HG03025 (cell line): Measurements from ENCODE around the gene SOHLH1.
"Not testable (repeated sequence)": the region's sequence is repeated elsewhere in the genome, so short reads cannot be mapped to it uniquely, and the experiment has no call there.

Experiments
- ATAC-seq: cut with Tn5 transposase; IDR thresholded peaks from one replicate; pipeline ENCODE4 v1.9.1; 2021; ENCODE audit warnings: mild to moderate bottlenecking, moderate library complexity; ENCODE audit not compliant: unreplicated experiment, low FRiP score

The SOHLH1 gene

GRCh38 chr9:135683401-135684034 is 15.8 kb downstream of the SOHLH1 start:
- ATAC-seq = no peak

DNA sequence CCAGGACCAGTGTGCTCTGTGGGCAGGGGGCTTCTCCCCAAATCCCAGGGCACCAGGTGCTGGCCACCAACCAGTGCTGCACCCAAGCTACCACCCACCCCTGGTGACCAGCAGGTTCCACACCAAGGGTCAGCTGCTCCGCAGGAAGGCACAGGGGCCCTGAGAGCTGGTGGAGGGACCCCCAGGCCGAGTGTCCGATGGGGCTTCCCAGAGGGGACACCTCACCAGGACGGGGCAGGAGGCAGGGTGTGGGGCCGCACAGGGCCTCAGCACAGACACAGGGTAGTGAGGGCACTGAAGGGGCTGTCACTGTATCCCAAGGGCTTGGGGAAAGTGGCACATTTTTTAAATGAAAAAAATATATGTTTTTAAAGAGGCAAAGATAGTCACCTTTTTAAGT is 18.1 kb downstream of the SOHLH1 start:
- no peak for ATAC-seq

GRCh38 chr9:135680056-135680455 is 19.2 kb downstream of the SOHLH1 start:
- ATAC-seq = no peak

DNA sequence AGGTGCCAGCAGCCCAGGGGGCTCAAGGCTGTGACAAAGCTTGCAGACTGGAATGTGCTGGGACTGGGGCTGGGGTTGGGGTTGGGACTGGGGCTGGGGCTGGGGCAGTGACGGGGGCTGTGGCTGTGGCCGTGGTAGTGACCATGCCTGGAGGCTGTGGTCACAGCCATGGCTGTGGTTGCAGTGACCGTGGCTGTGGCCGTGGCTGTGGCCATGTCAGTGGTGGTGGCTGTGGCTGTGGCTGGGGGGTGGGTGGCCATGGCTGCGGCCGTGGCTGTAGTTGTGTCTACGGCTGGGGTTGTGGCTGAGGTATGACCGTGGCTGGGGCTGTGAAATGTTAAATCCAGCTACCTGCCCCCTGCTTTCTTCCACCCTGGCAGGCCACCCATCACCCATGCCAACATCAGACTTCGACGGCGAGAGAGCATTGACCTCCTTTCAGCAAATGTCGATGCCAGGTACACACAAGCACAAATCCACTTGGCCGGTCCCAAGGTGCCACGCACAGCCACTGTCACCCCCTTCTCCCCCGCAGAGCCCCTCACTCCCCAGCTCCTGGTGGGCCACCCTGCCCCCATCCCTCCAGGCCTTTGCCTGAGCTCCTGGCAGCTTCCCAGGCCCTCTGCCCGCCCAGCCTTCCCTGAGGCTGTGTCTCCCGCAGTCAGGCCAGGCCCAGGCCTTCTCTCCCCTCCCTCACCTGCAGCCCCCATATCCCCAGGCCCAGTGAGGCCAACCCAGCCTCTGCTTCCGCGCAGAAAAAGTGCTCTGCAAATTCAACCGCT is 20.9 kb downstream of the SOHLH1 start:
- ATAC-seq = no peak

DNA sequence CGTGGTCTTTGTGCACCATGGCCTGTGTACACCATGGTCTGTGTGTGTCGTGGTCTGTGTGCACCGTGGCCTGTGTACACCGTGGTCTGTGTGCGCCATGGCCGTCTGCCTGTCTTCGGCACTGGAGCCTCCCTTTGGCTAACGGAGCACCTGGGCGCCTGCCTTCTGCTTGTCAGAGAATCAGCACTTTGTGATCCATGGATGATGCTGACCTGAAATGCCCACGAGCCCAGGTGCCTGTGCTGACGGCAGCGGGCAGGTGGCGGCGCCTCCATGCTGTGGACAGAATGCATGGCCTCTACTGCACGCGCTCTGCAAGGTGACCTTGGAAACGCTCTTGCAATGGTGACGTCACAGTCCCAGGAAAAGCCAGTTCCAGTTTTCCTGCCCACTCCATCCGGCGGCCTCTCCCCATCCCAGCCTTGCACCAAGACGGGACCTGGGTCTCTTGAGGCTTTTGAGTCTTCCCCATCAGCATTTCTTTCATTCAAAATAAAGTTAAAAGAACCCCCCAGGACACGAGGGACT is 21.6 kb downstream of the SOHLH1 start:
- no peak for ATAC-seq

- no peak for ATAC-seq
Measured at GRCh38 chr9:135676891-135677290, 22.4 kb downstream of the SOHLH1 start.

- ATAC-seq = no peak
Measured at GRCh38 chr9:135674977-135675376, 24.3 kb downstream of the SOHLH1 start.

GRCh38 chr9:135673941-135674340 is 25.3 kb downstream of the SOHLH1 start:
- no peak for ATAC-seq

DNA sequence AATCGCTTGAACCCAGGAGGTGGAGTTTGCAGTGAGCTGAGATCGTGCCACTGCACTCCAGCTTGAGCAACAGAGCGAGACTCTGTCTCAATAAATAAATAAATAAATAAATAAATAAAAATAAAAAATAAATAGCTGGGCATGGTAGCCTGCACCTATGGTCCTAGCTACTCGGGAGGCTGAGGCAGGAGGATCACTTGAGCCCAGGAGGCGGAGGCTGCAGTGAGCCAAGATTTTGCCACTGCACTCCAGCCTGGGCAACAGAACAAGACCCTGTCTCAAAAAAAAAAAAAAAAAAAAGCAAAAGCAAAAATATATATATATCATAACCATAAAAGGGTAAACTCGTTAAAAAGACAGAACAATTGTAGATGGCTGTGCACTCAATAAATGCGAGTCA is 26.5 kb downstream of the SOHLH1 start:
- ATAC-seq = not testable (repeated sequence)

GRCh38 chr9:135671591-135672041 is 27.7 kb downstream of the SOHLH1 start:
- ATAC-seq = no peak

GRCh38 chr9:135670721-135671590 is 28.3 kb downstream of the SOHLH1 start:
- ATAC-seq = no peak

- no peak for ATAC-seq
Measured at GRCh38 chr9:135669616-135670285, 29.5 kb downstream of the SOHLH1 start.

DNA sequence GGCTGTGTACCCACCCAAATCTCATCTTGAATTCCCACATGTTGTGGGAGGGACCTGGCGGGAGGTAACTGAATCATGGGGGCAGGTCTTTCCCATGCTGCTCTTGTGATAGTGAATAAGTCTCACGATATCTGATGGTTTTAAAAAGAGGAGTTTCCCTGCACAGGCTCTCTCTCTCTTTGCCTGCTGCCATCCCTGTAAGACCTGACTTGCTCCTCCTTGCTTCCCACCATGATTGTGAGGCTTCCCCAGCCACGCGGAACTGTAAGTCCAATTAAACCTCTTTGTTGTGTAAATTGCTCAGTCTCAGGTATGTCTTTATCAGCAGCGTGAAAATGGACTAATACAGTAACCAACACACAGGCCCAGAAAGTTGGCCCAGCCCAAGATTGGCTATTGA is 30.3 kb downstream of the SOHLH1 start:
- ATAC-seq = not testable (repeated sequence)

DNA sequence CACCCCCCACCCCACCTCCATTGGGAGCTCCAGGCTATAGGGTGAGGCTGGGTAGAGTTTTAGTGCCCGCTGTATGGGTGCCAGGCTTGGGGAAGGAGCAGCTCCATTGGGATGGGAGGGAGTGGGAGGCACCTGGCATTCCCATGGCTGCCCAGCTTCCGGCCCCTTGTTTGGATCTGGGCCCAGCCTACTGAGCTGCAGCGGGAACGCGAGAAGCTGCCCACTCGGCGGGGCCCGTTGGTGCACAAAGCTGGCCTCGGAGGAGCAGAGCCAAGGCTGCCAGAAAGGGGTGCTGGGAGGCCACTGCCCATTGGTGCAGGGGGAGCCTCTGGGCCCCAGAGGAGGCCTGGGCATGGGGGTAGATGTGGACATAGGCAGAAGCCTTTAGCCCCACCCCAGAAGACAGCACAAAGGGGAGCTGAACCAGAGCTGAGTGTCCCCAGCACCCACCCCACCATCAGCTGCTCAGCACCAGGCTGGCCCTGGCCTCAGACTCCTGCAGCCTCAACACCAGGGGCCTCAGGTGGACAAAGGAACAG is 31.7 kb downstream of the SOHLH1 start:
- ATAC-seq = no peak

DNA sequence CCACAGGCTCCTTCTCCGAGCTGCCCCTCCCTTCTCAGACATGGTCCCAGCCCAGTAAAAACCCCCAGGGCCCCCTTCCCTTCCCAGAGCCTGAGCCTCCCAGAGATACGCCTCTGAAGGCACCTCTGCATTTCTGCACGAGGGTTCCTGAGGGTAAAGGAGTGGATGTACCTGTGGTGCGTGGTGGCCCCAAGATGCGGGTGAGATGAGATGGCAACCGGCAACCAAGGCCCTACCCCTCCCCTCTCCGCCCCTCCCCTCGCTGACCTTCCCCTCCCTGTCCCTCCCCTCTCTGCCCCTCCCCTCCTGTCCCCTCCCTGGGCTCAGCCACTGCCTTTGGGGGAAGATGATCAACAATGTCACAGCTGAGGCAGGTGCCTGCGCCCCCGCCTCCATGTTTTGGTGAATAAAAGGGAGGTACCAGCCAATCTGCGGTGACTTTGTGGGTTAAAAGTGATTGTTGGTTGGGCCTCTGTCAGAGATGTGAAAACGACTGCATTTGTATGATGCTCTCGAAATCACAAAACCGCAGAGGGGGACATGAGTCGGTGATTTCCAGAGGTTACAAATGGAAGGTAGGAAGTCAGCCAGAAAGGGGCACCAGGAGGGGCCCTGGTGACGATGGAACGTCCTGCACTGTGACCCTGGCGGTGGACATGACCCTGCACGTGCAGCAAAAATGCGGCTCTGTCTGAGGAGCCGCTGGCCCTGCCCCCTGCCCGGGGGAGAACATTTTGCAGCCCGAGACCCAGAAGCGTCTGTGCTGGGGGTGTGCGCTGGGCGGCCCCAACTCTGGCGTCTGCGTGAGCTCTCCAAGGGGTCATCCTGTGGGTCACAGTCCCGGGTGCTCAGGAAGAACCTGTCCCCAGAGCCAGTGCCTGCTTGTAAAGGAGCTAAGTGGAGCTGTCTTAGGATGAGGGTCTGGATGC is 32.5 kb downstream of the SOHLH1 start:
- ATAC-seq = no peak

- ATAC-seq = no peak
Measured at GRCh38 chr9:135665795-135666189, 33.5 kb downstream of the SOHLH1 start.

DNA sequence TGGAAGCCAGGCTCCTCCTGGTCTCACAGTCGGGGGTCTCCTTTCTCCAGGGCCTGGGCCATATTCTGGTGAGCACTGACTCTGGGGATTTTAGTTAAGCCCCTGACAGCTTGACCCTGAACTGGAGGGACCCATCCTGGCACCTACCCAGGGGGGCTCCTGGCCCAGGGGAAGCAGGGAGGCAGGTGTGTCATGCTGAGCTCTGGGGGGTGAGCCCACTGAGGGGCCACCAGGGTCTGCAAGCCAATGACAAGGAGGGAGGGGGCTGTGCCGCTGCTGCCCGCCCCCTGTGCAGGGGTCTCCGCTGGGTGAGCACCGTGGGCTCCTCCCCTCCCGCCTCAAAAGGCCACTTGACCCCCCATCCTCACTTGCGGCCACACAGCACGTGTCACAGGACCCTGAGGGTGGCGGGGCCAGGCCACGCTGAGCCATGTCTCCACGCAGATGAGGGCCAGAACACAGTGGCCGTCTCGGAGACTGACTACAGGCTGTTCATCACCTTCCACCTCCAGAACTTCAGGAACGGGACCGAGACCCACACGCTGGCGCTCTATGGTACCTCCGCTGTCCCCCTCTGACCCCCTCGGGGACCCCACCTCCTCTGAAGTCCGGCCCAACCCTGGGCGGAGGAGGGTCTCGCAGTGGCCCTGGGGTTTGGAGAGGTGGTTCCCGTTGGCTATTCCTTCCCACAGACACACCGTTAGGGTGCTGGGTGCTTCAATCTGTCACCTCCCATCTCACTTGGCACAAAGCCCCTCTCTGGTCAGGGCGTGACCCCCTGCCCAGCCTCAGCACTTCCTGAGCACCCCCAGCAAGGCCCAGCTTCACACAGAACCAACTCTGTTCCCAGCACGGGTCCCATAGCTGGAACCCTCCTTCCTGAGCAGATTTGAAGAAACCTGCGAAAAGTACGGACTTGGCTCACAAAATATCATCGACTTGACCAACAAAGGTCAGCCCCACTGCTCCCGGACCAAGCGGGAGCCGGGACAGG is 34.2 kb downstream of the SOHLH1 start:
- ATAC-seq = no peak

DNA sequence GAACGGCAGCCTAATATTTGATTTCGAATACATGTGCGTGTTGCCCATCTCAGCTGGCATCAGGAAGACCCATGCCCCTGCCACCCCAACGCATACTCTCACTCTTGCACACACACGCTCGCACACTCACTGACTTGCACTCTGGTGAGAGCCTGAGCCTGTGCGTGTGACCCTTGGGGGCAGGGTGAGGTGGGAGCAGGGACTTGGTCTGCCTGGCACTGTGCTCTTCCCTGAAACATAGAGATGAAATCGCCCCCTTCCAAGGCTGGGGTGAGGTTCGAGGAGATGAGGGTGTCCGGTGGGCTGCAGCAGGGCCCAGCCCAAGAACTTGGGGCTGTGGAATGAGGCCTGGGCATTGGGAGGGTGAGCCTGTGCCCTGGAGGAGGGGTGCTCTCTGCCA is 35.0 kb downstream of the SOHLH1 start:
- ATAC-seq = no peak
